OCI-LY7 (cell line): ENCODE measurements around the gene OGDH. TPM values are rescaled to one million over a fixed set of nuclear protein-coding genes. Genes with fewer than 3 reads are reported as not detected.

Experiments used
- BruUV-seq: library from RNA; stranded (reverse); fragments of 400-500 nt; replicated peaks from 2 replicates; lab custom pipeline; 2021; lab: Mats Ljungman, UMichigan
- CTCF ChIA-PET: fragments of 300-600 bp; sonication (Branson Sonifier 250); formaldehyde crosslinking; loops from one replicate; lab custom pipeline; 2022; ENCODE audit warnings: antibody characterized with exemption; ENCODE audit not compliant: unreplicated experiment; lab: Charles Lee
- POLR2A ChIA-PET: fragments of 300-600 bp; sonication (Branson Sonifier 250); formaldehyde crosslinking; loops from one replicate; lab custom pipeline; 2022; ENCODE audit warnings: antibody characterized with exemption; lab: Charles Lee
- DNase-seq: peaks from one replicate; pipeline ENCODE4 v3.0.0-alpha.2; 2015; ENCODE audit warnings: low spot score
- H2AFZ ChIP-seq: fragments of 200-600 bp; sonication (generic), shearing (Covaris generic); 2 replicates; pipeline ENCODE4 v1.6.1; 2014; ENCODE audit warnings: mild to moderate bottlenecking, antibody characterized with exemption, low read length, moderate library complexity
- H3K27ac ChIP-seq: fragments of 200-600 bp; sonication (generic); 2 replicates; pipeline ENCODE4 v1.5.1; 2014; ENCODE audit warnings: mixed run types, low read depth, mild to moderate bottlenecking, moderate library complexity, low read length, inconsistent platforms; ENCODE audit not compliant: poor library complexity, severe bottlenecking
- H3K36me3 ChIP-seq: fragments of 200-600 bp; sonication (generic); 2 replicates; pipeline ENCODE4 v1.6.1; 2014; ENCODE audit warnings: mild to moderate bottlenecking, antibody characterized with exemption, low read length, moderate library complexity, mixed read lengths; ENCODE audit not compliant: insufficient read depth
- H3K4me1 ChIP-seq: fragments of 200-600 bp; sonication (generic); 2 replicates; pipeline ENCODE4 v1.5.1; 2014; ENCODE audit warnings: mild to moderate bottlenecking, low read length; ENCODE audit not compliant: insufficient read depth, poor library complexity, severe bottlenecking
- H3K4me2 ChIP-seq: fragments of 200-600 bp; sonication (generic); 2 replicates; pipeline ENCODE4 v1.6.1; 2014; ENCODE audit warnings: mild to moderate bottlenecking, low read length
- H3K4me3 ChIP-seq: fragments of 200-600 bp; sonication (generic); 2 replicates; pipeline ENCODE4 v1.5.1; 2014; ENCODE audit warnings: mild to moderate bottlenecking, low read depth, low read length; ENCODE audit not compliant: poor library complexity, severe bottlenecking
- H3K79me2 ChIP-seq: fragments of 200-600 bp; sonication (generic); 2 replicates; pipeline ENCODE4 v1.6.1; 2016; ENCODE audit warnings: low read depth, mild to moderate bottlenecking, low read length, moderate library complexity, mixed read lengths; ENCODE audit not compliant: insufficient read depth
- H3K9me2 ChIP-seq: fragments of 200-600 bp; sonication (generic); 2 replicates; pipeline ENCODE4 v1.6.1; 2016; ENCODE audit warnings: mild to moderate bottlenecking, low read length, mixed read lengths; ENCODE audit not compliant: insufficient read depth
- H3K9me3 ChIP-seq: fragments of 200-600 bp; sonication (generic); 2 replicates; pipeline ENCODE4 v1.6.1; 2014; ENCODE audit warnings: mild to moderate bottlenecking, mixed run types, low read length, mixed read lengths
- H4K20me1 ChIP-seq: fragments of 200-600 bp; sonication (generic); 2 replicates; pipeline ENCODE4 v1.6.1; 2014; ENCODE audit warnings: mild to moderate bottlenecking, antibody characterized with exemption, low read length, moderate library complexity, mixed read lengths; ENCODE audit not compliant: insufficient read depth
- CTCF ChIP-seq: fragments of 200-600 bp; sonication (generic); conservative IDR thresholded peaks from 2 replicates; pipeline ENCODE4 v1.5.1; 2014; ENCODE audit warnings: mild to moderate bottlenecking, antibody characterized with exemption, low read length, moderate library complexity, mixed read lengths
- EZH2phosphoT487 ChIP-seq: fragments of 200-600 bp; sonication (generic); IDR thresholded peaks from 2 replicates; pipeline ENCODE4 v1.6.1; 2018; ENCODE audit warnings: low read depth, borderline replicate concordance, mild to moderate bottlenecking, mixed run types, antibody characterized with exemption, low read length, moderate library complexity, mixed read lengths
- intact Hi-C: fragments of 100-400 bp; cut with micrococcal nuclease; formaldehyde crosslinking; loops from one replicate; pipeline ENCODE4 v1.10.0; 2022; ENCODE audit not compliant: unreplicated experiment
- total RNA-seq, 2 experiments: library from RNA; depleted of rRNA in 1 of 2; stranded (reverse); fragments of >200 nt in 1 of 2; shearing (Covaris generic) in 1 of 2; gene quantifications; 2 replicates each; pipeline ENCODE4 v1.2.3, GENCODE V29; 2014 to 2022

Gene OGDH
- total RNA-seq, 2 experiments from 2014 or later = 47.6 to 70.9 TPM

GRCh38 chr7:44748045-44748947 is 141.9 kb downstream of the OGDH start, which contains the start of gene ZMIZ2:
Gene ZMIZ2 (plus strand): TSS chr7:44748847. CDS start chr7:44756250, 7,403 bp downstream.
- Histone ChIP-seq H3K79me2 (peaks cover 5% of the 10 kb centered on the region; the same call in 1 of the 2 replicates), H3K9me2 (no peaks in the 10 kb centered on the region), H3K9me3 (no peaks in the 10 kb centered on the region), H3K27ac (peak within 1 kb of the TSS; percentile 66), H3K4me2 (peak within 1 kb of the TSS; percentile 91), H2AFZ (peak within 1 kb of the TSS; percentile 96), H3K4me3 (peak within 1 kb of the TSS; percentile 94), H3K4me1 (peaks cover 38% of the 10 kb centered on the region), H4K20me1 (peaks cover 15% of the 10 kb centered on the region; the same call in 1 of the 2 replicates), H3K36me3 (peaks cover 3% of the 10 kb centered on the region; the same call in 1 of the 2 replicates)
- no TSS peak for BruUV-seq
- intact Hi-C loops = loop anchor here (1.0 to 2.0 kb wide), 4 partner anchors 48 to 165 kb away; partner anchors contain the start of genes H2AZ2, OGDH, PPIA and TMED4
- ChIA-PET CTCF (no interaction called here), POLR2A (interaction anchor here (0.6 to 1.2 kb wide), 9 partner anchors 50 to 1129 kb away, joined by 3 to 8 read pairs (median 3); partner anchors contain the start of gene OGDH)
- TF ChIP-seq EZH2phosphoT487 (no peak), CTCF (no peak)
- DNase-seq = peak; percentile 94

- no TSS peak for BruUV-seq
- Histone ChIP-seq H3K4me1 (peaks cover 38% of the 10 kb centered on the region), H3K36me3 (peaks cover 3% of the 10 kb centered on the region; the same call in 1 of the 2 replicates), H3K79me2 (peaks cover 5% of the 10 kb centered on the region; the same call in 1 of the 2 replicates), H4K20me1 (peaks cover 15% of the 10 kb centered on the region; the same call in 1 of the 2 replicates), H3K9me2 (no peaks in the 10 kb centered on the region), H3K9me3 (no peaks in the 10 kb centered on the region), H3K4me3 (peak overlapping the region; percentile 94), H3K4me2 (peak overlapping the region; percentile 91), H3K27ac (peak overlapping the region; percentile 10), H2AFZ (no peak overlapping the region)
- ChIA-PET CTCF (no interaction called here), POLR2A (interaction anchor here (0.9 to 1.8 kb wide), 3 partner anchors 99 to 174 kb away, joined by 3 to 6 read pairs (median 4); partner anchors contain the start of genes H2AZ2 and TMED4)
- intact Hi-C loops = loop anchor here (1.0 to 2.0 kb wide), 4 partner anchors 47 to 166 kb away; partner anchors contain the start of genes H2AZ2, OGDH, PPIA and TMED4
- TF ChIP-seq EZH2phosphoT487 = no peak
- TF ChIP-seq CTCF = no peak
- peak; percentile 70 for DNase-seq
Observed at GRCh38 chr7:44748948-44749731, 142.7 kb downstream of the OGDH start.
